Glutamatergic neuron (in vitro differentiated cells): Measurements from ENCODE around the gene EHBP1L1. TPM values are rescaled to one million over a fixed set of nuclear protein-coding genes. Genes with fewer than 3 reads are reported as not detected.

Experiments used
- DNase-seq: peaks from one replicate; pipeline ENCODE4 v3.0.0; 2022
- H3K27ac Mint-ChIP-seq: one replicate; pipeline ENCODE4 v1.8.0; 2020; ENCODE audit warnings: mild to moderate bottlenecking, mixed read lengths, inconsistent platforms; ENCODE audit not compliant: unreplicated experiment
- H3K27me3 Mint-ChIP-seq: one replicate; pipeline ENCODE4 v1.8.0; 2020; ENCODE audit warnings: mild to moderate bottlenecking, moderate library complexity, mixed read lengths, inconsistent platforms; ENCODE audit not compliant: unreplicated experiment
- H3K36me3 Mint-ChIP-seq: one replicate; pipeline ENCODE4 v1.8.0; 2020; ENCODE audit warnings: mild to moderate bottlenecking, mixed read lengths, inconsistent platforms; ENCODE audit not compliant: unreplicated experiment
- H3K4me1 Mint-ChIP-seq: one replicate; pipeline ENCODE4 v1.8.0; 2020; ENCODE audit warnings: mild to moderate bottlenecking, low read depth, mixed read lengths, inconsistent platforms; ENCODE audit not compliant: unreplicated experiment
- H3K4me3 Mint-ChIP-seq: one replicate; pipeline ENCODE4 v1.8.0; 2020; ENCODE audit warnings: mild to moderate bottlenecking, mixed read lengths, inconsistent platforms; ENCODE audit not compliant: unreplicated experiment
- H3K9me3 Mint-ChIP-seq: one replicate; pipeline ENCODE4 v1.8.0; 2020; ENCODE audit warnings: mild to moderate bottlenecking, moderate library complexity, mixed read lengths, inconsistent platforms; ENCODE audit not compliant: unreplicated experiment
- total RNA-seq: library from RNA; stranded (reverse); fragmentation: NEBNext Ultra II Directional; extraction: Animal tissue kit (Norgen Biotek cat#: 25700); gene quantifications from one replicate; pipeline ENCODE4 v1.2.1, GENCODE V29; 2021; ENCODE audit not compliant: unreplicated experiment
- TF ChIP-seq, protein P1 (sequence below): fragments of 200-600 bp; sonication (generic); IDR thresholded peaks from one replicate; pipeline ENCODE4 v1.5.0; 2021; ENCODE audit not compliant: partially characterized antibody, unreplicated experiment

EHBP1L1 gene
- total RNA-seq, 1 donor from 2014 or later, result 14.2 TPM

DNA sequence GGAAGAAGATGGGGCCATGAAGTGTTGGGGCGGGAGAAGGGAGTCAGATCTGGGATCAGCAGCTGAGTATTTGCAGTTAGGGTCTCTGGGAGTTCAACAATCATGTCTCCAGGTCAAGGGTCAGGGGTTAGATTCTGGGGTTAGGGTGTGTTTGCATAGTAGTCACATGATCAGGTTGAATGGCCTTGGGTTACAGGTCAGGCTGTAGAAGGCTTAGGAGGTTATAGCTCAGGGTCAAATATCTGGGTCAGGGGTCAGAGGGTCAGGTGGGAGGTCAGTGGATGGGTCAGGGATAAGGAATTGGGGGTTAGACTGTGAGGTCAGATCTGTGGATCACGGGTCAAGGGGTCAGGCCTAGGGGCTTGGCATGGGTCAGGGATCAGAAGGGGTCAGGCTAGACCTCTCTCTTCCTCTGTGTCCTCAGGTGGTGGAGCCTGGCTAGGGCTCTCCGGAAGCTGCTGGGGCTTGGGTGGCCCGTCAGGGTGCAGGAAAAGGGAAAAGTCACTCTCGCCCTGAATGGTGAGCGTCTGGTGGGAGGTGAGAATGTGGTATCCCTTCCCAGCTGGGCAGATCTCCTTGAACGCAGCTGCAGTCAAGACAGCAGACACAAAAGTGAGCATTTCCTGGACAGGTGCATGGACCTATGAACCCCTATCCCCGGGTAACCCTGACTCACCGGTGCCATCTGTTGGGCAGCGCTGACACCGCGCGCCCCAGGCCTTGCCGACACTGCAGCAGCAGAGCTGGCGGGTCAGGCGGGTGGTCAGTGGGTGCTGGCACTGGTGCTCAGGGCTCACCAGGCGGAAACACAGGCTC lies 24.1 kb upstream of the EHBP1L1 start:
- Mint-ChIP-seq H3K9me3 (peaks cover 17% of the 10 kb centered on the region), H3K27ac (no peak overlapping the region), H3K36me3 (no peaks in the 10 kb centered on the region), H3K27me3 (peaks cover 30% of the 10 kb centered on the region), H3K4me3 (no peak overlapping the region), H3K4me1 (peaks cover 14% of the 10 kb centered on the region)
- TF ChIP-seq, protein P1, sequence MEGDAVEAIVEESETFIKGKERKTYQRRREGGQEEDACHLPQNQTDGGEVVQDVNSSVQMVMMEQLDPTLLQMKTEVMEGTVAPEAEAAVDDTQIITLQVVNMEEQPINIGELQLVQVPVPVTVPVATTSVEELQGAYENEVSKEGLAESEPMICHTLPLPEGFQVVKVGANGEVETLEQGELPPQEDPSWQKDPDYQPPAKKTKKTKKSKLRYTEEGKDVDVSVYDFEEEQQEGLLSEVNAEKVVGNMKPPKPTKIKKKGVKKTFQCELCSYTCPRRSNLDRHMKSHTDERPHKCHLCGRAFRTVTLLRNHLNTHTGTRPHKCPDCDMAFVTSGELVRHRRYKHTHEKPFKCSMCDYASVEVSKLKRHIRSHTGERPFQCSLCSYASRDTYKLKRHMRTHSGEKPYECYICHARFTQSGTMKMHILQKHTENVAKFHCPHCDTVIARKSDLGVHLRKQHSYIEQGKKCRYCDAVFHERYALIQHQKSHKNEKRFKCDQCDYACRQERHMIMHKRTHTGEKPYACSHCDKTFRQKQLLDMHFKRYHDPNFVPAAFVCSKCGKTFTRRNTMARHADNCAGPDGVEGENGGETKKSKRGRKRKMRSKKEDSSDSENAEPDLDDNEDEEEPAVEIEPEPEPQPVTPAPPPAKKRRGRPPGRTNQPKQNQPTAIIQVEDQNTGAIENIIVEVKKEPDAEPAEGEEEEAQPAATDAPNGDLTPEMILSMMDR, result no peak
- DNase-seq, result peak; percentile 58

DNA sequence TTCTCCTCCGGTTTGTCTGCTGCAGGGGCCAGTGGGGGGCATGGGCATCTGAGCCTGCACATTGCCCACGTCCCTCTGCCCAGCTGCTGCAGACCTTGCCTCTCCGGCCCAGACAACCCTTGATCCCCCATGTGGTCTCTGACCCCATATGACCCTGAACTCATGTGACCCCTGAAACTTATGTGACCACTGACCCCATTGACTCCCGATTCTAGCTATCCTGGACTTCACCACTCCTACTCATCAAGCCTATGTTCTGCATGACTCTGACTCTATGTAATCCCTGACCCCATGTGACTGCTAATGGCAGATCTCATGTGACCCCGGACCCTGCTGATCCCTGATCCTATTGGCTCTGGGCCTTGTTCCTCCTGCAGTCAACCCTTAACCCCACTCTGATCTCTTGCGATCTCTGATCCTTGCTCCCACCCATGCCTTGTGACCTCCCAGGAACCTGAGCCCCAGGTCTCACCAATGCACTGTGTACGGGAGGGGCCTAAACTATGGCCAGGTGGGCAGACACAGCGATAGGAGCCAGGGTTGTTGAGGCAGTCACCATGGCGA lies 23.4 kb upstream of the EHBP1L1 start:
- H3K4me1 Mint-ChIP-seq, result peaks cover 14% of the 10 kb centered on the region
- no peak for DNase-seq
- H3K9me3 Mint-ChIP-seq, result peaks cover 17% of the 10 kb centered on the region
- H3K27ac Mint-ChIP-seq, result no peak overlapping the region
- H3K36me3 Mint-ChIP-seq, result no peaks in the 10 kb centered on the region
- peak overlapping the region; percentile 13 for H3K4me3 Mint-ChIP-seq
- TF ChIP-seq, protein P1, result no peak
- H3K27me3 Mint-ChIP-seq, result peaks cover 34% of the 10 kb centered on the region

DNA sequence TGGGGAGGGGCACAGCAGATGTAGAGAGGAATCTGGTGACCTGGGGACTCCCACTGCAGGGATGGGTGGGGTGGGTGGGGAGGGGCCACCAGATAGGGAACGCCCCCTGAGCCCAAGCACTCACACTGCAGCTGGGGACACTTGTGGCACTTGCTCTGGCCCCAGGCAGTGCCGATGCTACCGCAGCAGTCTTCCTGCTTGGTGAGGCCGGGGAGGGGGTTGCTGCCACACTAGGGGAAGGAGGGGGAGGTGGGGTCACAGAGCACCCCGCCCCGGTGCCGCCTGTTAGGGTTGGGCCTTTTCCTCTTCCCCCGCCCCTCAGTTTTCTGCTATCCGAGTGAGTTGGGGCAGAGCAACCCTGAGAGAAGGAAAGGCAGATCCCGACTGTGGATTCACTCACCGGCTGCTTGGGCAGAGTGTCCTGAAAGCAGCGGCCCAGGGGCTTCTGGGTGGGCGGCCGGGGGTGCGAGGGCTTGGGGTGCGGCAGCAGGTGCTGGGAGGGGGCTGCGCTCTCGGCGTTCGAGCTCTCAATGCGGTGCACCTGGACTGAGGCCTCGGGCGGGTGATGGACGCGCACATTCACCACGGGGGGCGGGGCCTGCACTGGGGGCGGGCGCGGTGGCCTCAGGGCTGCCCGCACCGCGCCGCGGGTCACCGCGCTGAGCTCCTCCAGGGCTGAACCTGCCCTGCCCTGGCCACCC lies 22.4 kb upstream of the EHBP1L1 start:
- DNase-seq, result peak; percentile 45
- Mint-ChIP-seq H3K36me3 (no peaks in the 10 kb centered on the region), H3K27me3 (peaks cover 29% of the 10 kb centered on the region), H3K27ac (no peak overlapping the region), H3K4me1 (peaks cover 14% of the 10 kb centered on the region), H3K4me3 (no peak overlapping the region), H3K9me3 (peaks cover 15% of the 10 kb centered on the region)
- TF ChIP-seq, protein P1, result no peak

DNA sequence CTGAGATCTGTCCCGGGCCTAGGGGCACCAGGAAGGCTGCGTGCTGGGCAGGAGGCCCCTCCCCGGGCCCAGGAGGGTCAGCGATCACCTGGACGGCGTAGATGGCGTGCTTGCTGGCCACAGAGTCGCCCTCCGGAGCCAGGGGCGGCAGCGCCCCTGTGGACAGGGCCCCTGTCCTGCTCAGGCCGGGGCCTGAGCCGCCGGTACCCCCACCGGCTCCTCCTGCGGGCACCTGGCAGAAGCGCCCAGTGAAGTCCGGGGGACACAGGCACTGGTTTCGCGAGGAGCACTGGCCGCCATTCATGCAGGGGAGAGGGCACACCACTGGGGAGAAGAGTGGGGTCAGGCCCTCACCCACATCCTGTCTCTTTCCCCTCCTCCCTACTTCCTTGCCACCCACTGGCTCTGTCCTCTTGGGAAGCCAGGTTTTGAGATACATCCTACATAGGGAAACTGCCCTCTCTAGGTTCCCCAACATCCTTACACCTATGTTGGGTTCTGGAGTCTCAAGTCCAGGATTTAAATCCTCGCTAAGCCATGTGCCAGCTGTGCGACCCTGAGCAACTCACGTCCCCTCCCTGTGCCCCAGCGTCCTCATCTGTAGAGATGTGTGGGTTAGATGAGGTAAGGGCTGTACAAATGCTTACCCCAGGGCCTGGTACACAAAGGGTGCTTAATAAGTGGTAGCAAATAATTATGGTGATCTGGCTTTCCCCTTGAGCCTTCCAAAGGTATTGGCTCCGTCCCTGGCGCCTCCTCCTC lies 21.6 kb upstream of the EHBP1L1 start:
- no peaks in the 10 kb centered on the region for H3K36me3 Mint-ChIP-seq
- no peak for DNase-seq
- H3K4me3 Mint-ChIP-seq, result peak overlapping the region; percentile 36
- H3K4me1 Mint-ChIP-seq, result peaks cover 14% of the 10 kb centered on the region
- peaks cover 21% of the 10 kb centered on the region for H3K27me3 Mint-ChIP-seq
- TF ChIP-seq, protein P1, result no peak
- no peak overlapping the region for H3K27ac Mint-ChIP-seq
- peaks cover 15% of the 10 kb centered on the region for H3K9me3 Mint-ChIP-seq
